Kidney (tissue), 14 donors: ENCODE data around the gene ACSS3. TPM values are rescaled to one million over a fixed set of nuclear protein-coding genes. Genes with fewer than 3 reads are reported as not detected.

ENCODE experiments used
- DNase-seq, 5 donors: peaks; one replicate each; pipeline ENCODE4 v3.0.0-alpha.2; 2013 to 2020
- FAIRE-seq: peaks from 2 replicates; lab custom pipeline; 2012; peaks lifted over from hg19 to GRCh38; lab: Jason Lieb, UNC
- H3K27ac ChIP-seq, 2 donors: one replicate each; pipeline ENCODE4 v1.7.0; 2013; ENCODE audit warnings: low read depth in 2 of 2, low read length in 2 of 2, inconsistent platforms in 1 of 2
- H3K27me3 ChIP-seq: one replicate; pipeline ENCODE4 v1.7.1; 2013; ENCODE audit warnings: low read length, inconsistent platforms; ENCODE audit not compliant: control insufficient read depth, insufficient read depth
- H3K36me3 ChIP-seq, 3 donors: one replicate each; pipeline versions ENCODE4 v1.7.0 to v1.7.1; 2013; ENCODE audit warnings: low read length in 3 of 3, control low read depth in 1 of 3, inconsistent platforms in 1 of 3; ENCODE audit not compliant: insufficient read depth in 3 of 3, control insufficient read depth in 2 of 3
- H3K4me1 ChIP-seq, 3 donors: one replicate each; pipeline versions ENCODE4 v1.7.0 to v1.7.1; 2013; ENCODE audit warnings: low read length in 3 of 3, inconsistent platforms in 1 of 3, low read depth in 1 of 3; ENCODE audit not compliant: control insufficient read depth in 2 of 3, insufficient read depth in 2 of 3
- H3K4me3 ChIP-seq, 3 donors: one replicate each; pipeline versions ENCODE4 v1.7.0 to v1.8.1; 2013; ENCODE audit warnings: low read length in 3 of 3, control low read depth in 1 of 3, inconsistent platforms in 1 of 3
- H3K9ac ChIP-seq, 3 donors: one replicate each; pipeline versions ENCODE4 v1.7.0 to v1.7.1; 2013; ENCODE audit warnings: low read length in 3 of 3, control low read depth in 1 of 3, inconsistent platforms in 1 of 3
- H3K9me3 ChIP-seq, 3 donors: one replicate each; pipeline versions ENCODE4 v1.7.0 to v1.7.1; 2013; ENCODE audit warnings: low read length in 3 of 3, control low read depth in 1 of 3, inconsistent platforms in 1 of 3; ENCODE audit not compliant: control insufficient read depth in 2 of 3, insufficient read depth in 1 of 3
- CTCF ChIP-seq: IDR thresholded peaks from 3 replicates; pipeline ENCODE4 v1.5.1; 2012; ENCODE audit warnings: mild to moderate bottlenecking, moderate library complexity, borderline replicate concordance; ENCODE audit not compliant: insufficient read depth; ENCODE audit errors: extremely low read depth
- intact Hi-C: fragments of 100-400 bp; cut with DNase I; formaldehyde crosslinking; loops from one replicate; pipeline ENCODE4 v1.11.1; 2022
- polyA plus RNA-seq: library from polyadenylated mRNA; stranded (reverse); fragments of 350-450 nt; fragmentation: Illumina TruSeq; extraction: RNeasy Lipid Tissue Mini Kit (QIAGEN cat#74804); gene quantifications from one replicate; pipeline ENCODE4 v1.2.3, GENCODE V29; 2014; ENCODE audit warnings: low read depth, low replicate concordance; ENCODE audit not compliant: insufficient read depth
- total RNA-seq: library from RNA; stranded (reverse); fragmentation: NEBNext Ultra II Directional; extraction: Animal tissue kit (Norgen Biotek cat#: 25700); gene quantifications from one replicate; pipeline ENCODE4 v1.2.1, GENCODE V29; 2021
- donor health status: control.
- donor health status: control.
- donor health status: control.
- donor health status: control.
- donor health status: control.
- donor health status: DM: yes; HTN: yes; CAD: no.
- donor health status: Normal renal cell carcinoma (clear cell type).

ACSS3 gene
- total and polyA plus RNA-seq, 2 donors from 2014 or later = 18.9 to 21.2 TPM

- Histone ChIP-seq H3K9me3 (no peaks in the 10 kb centered on the region), H3K4me1 (no peaks in the 10 kb centered on the region), H3K36me3 (peaks cover 0 to 2% (median 0%) of the 10 kb centered on the region in 3 donors), H3K27ac (no peak overlapping the region), H3K9ac (no peak overlapping the region), H3K4me3 (no peak overlapping the region), H3K27me3 (no peaks in the 10 kb centered on the region)
- FAIRE-seq (no peak), DNase-seq (no peak)
- TF ChIP-seq CTCF = no peak
- intact Hi-C loops = no loop called here
Measured at GRCh38 chr12:81159856-81160255, 82.0 kb downstream of the ACSS3 start.

- H3K9me3 ChIP-seq = no peaks in the 10 kb centered on the region
- H3K36me3 ChIP-seq = peaks cover 0 to 2% (median 0%) of the 10 kb centered on the region in 3 donors
- no peak overlapping the region for H3K4me3 ChIP-seq
- FAIRE-seq (no peak), DNase-seq (peak in 1 of 5 donors; percentile 49)
- H3K9ac ChIP-seq = no peak overlapping the region
- H3K27ac ChIP-seq = no peak overlapping the region
- no peak for TF ChIP-seq CTCF
- no peaks in the 10 kb centered on the region for H3K4me1 ChIP-seq
- intact Hi-C loops = no loop called here
- no peaks in the 10 kb centered on the region for H3K27me3 ChIP-seq
Measured at GRCh38 chr12:81161680-81162079, 83.8 kb downstream of the ACSS3 start.

- no peak overlapping the region for H3K4me3 ChIP-seq
- H3K9ac ChIP-seq = no peak overlapping the region
- H3K27me3 ChIP-seq = no peaks in the 10 kb centered on the region
- H3K36me3 ChIP-seq = peaks cover 0 to 2% (median 0%) of the 10 kb centered on the region in 3 donors
- FAIRE-seq (no peak), DNase-seq (peak in 1 of 5 donors; percentile 40)
- no peaks in the 10 kb centered on the region for H3K9me3 ChIP-seq
- no peak overlapping the region for H3K27ac ChIP-seq
- H3K4me1 ChIP-seq = no peaks in the 10 kb centered on the region
- TF ChIP-seq CTCF = no peak
- intact Hi-C loops = no loop called here
Measured at GRCh38 chr12:81162391-81163136, 84.7 kb downstream of the ACSS3 start.
